Measurements from ENCODE around the gene MAFG.

Gene MAFG

DNA sequence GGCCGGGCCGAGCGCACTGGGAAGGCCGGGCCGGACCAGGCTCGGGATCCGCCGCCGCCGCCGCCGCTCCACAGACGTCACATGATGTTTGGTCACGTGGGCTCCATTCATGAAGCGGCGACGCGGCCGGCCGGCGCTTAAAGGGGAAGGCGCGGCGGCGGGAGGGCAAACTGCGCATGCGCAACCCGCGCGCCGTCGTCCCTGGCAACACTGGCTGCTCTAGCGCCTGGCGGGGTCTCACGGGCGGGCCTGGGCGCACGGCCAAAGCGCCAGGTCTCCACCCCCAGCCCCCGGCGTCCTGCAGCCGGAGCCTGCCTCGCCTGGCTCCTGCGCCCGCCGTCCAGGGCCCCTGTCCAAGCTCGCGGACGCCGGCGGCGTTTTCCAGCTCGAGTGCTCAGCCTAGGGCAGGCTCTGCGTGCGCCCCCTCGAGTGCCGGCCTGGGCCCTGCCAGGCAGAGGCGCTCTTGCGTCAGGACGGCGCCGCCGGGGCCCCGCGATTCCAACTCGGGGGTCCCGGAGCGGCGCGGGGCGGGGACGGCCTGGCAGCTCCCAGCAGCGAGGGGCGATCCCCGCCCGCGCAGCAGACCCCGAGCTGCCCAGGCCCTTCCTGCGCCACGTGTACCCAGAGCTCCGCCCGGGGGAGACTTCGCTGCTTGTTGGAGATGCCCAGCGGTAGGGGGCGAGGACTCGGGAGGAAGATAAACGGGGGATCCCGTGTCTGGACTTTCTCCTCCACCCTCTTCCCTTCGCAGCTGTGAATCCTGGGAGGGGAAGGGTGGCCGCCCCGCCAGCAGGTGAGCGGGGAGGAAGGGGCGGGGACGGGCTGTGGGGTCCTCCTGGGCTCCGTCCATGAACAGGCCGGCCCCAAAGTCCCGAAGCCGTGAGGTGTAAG lies at the start of gene MAFG:
Gene MAFG (minus strand): TSS at position 83 of the 891 bp plus-strand sequence. CDS start 4,550 bp downstream, outside the sequence.
- peak; percentile 88 for DNase-seq (ENCODE audit: low spot score)

DNA sequence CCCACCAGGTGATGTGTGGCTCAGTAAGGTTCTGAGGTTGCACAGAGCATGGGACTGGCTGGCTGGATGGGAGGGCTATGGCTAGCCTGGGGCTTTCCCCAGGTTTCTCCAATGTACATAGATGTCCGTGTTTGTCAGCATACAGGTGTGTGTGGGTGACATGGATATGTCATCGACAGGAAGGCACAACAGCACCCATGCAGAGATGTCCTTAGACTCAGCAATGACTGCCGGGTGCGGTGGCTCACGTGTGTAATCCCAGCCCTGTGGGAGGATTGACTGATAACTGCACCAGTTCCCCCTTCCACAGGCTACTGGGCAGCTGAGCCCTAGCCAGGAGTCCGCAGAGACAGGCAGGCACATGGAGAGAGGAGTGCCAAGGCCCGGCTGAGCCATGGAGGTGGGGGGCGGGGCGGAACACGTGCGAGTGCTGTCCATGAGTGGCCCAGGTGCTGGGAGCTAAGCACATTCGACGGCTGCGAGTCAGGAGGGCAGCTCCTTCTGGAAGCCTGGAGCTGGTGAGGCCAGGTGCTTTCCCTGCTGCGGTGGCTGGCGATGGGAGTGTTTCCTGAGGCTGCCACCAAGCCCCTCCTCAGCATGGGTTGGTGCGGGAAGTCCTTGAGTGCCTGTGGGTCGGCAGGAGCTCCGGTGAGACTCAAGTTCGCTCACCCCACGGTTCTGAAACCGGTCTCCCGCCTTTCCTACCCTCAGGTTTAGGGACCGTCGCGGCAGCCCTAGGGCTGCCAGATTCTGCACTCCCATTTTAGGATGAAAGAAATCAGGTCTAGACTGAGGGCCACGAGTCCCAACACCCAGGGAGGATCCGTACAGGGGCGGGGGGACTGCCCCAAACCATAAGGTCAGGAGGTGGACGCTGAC lies 49.0 kb upstream of the MAFG start:
- DNase-seq (ENCODE audit: low spot score), result no peak

- DNase-seq (ENCODE audit: low spot score), result no peak
Observed at GRCh38 chr17:81973432-81973831, 45.9 kb upstream of the MAFG start.

DNA sequence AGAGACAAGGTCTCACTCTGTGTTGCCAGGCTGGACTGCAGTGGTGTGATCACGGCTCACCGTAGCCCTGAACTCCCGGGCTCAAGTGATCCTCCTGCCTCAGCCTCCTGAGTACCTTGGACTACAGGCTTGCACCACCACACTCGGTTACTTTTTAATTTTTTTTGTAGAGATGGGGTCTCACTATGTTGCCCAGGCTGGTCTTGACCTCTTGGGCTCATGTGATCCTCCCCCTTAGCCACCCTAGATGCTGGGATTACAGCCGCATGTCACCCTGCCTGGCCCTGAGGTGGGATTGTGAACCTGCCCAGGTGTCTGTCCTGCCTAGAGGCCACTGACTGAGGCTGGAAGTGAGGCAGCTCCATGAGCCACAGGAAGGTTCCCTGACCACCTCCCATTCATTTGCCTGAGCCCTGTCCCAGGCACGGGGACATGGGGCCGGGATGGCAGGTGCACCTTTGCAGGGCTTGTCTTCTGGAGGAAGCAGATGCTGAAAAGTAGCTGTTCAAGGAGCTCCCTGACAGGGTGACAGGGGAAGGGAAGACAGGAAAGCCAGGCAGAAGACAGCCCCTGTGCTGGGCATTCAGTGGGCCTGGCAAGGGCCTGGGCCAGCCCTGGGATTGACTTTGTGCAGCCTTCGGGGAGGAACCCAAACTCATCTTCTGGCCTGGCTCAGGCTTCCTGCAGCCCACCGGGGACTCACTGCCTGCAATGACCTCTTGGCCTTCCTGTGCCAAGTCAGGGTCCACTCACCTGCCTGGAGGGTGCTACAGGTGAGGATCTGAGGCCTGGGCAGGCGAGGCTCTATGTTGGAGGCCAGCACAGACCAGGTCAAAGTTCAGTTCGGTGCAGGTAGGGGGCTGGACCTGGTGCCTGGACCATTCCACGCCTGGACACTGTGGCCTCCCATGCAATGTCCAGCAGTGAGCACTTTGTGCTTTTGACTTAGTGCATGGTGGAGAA lies 41.6 kb upstream of the MAFG start:
- no peak for DNase-seq (ENCODE audit: low spot score)

- DNase-seq (ENCODE audit: low spot score), result no peak
Observed at GRCh38 chr17:81968396-81968745, 40.8 kb upstream of the MAFG start.

DNA sequence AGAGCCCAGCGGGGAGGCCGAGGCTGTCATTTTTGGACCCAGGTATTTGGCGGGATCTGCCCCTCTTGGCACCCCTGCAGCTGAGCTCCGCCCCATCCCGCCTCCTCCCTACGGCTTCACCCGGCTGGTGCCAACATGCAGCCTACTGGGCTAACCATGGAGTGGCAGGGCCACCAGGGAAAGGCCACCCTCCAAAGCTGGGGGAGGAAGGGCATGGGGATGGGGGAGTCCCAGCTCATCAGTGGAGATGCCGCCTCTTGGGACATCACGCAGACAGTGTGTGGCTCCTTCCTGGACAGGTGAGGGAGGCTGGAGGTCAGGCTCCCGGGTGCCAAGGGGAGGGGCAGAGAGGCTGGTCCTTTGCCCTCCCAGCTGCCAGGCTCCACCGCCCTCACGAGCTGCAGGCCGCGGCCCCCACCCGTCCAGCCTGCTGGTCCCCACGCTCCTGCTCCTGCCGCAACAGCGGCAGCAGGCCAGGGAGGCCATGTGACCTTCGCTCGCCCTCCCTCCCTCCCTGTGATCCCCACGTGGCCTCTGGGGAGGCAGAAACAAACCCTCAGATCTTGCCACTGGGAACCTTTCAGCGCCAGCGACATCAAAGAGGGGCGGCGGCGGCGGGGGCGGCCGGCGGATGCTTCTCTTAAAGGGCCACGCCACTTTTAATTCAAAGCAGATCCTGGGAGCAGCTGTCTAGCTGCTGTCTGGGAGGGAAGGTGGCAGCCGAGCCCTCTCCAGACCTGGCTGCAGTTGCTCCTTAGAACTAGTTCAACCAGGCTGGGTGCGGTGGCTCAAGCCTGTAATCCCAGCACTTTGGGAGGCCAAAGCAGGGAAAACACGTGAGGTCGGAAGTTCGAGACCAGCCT lies 40.2 kb upstream of the MAFG start:
- DNase-seq (ENCODE audit: low spot score), result peak; percentile 91

- DNase-seq (ENCODE audit: low spot score), result no peak
Observed at GRCh38 chr17:81967244-81967532, 39.7 kb upstream of the MAFG start.

DNA sequence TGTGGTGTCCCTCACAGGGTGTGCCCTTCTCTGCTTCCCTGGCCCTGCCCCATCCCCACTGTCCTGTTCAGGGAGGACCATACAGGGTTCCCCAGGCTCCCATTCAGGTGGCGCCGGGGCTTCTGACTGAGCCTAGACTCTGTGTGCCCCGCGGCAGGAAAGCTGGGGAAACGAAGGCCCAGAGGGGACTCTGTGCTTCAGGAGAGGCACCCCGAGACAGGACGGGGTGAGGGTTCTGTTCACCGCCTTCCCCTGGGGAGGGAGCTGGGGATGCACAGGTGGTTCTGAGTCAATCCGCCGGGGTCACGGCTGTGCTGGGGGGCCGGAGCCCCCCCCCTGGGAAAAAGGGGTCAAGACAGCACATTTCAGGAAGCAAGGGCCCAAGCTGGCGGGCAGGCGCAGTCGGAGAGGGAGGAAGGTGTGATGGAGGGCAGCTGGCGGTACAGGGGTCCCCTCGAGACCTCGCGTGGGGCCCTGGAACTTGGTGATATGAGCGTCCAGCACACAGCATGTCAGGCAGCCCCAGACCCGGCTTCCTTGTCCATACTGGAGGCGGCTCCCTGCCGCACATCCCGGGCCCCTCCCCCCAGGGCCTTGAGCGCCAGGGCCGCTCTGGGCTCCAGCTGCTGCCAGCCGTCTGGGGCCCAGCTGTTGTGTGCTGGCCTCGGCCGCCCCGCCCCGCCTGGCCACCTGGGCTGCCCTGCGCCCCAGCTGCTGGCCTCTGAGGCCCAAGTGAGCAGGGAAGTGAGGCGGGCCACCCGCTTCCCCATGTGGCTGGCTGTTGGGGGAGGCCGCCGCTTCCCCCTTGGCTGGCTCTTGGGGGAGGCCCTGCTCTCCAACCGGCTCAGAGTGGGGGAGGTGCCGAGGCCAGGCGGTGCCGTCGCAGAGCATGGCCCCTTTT lies 39.1 kb upstream of the MAFG start:
- no peak for DNase-seq (ENCODE audit: low spot score)

DNA sequence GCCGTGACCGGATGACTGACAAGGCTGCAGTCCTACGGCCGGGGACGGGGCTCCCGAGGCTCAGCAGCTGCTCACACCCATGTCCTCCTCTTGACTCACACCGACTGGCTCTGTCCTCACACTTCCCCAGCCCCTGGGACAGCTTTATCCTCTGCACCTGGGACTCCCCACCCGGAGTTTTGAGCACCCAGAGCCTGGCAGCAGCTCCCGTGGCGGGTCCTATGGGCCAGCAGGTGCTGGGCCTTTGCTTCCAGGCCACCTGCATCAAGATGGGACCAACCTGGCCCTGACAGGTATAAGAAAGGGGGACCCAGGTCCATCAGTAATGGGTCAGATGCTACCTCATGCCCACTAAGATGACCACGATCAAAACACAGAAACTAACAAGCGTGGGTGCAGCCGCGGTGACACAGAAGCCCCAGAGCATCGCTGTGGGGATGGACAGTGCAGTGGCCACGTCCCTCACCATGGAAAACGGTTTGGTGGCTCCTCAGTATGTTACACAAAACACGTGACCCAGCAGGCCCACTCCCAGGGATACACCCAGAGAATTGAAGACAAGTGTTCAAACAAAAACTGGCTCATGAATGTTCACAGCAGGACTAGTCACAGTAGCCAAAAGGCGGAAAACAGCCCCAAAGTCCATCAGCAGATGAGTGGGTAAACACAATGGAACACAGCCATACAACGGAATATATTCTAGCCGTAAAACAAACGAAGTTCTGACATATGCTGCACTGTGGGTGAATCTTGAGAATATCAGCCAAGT lies 36.7 kb upstream of the MAFG start:
- no peak for DNase-seq (ENCODE audit: low spot score)

DNA sequence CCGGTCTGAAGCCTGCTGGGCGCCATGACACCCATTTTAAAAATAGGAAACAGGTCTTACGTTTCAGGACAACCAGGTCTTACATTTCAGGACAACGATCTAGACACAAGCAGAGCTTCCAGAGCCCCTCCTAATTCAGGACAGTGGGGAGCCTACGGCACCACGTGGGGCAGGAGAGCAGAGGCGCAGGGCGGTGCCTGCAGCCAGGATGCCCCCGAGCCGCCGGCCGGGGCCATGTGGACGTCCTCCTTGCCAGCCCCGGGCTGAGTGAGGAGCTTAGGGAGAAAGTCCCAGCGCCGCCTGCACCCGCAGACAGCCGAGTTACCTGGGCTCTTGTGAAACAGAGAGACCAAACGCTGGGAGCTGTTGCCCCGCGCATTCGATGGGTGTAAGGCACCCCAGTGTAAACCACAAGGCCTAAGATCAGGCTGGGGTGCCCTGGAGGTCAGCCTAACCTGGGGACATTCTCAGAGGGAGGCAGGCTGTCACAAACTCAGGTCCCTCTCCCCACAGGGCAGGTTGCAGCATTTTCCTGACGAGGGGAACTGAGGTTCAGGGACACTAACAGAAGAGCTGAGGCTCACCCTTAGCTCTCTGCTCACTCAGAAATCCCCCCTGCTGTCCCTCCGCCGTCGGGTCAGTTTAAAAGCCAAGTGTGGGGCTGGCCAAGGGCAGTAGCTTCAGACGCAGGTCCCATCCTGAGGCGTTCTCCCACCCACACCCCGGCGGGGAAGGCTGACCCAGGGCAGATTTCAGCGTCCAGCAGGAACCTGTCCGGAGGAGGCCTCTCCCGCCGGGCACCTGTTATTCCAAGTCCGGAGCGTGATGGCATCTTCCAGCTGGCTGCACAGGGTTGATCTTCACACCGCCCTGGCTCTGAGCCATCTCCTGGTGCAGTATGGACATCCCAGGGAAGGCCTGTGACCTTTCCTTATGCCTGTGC lies 35.2 kb upstream of the MAFG start:
- DNase-seq (ENCODE audit: low spot score), result no peak

DNA sequence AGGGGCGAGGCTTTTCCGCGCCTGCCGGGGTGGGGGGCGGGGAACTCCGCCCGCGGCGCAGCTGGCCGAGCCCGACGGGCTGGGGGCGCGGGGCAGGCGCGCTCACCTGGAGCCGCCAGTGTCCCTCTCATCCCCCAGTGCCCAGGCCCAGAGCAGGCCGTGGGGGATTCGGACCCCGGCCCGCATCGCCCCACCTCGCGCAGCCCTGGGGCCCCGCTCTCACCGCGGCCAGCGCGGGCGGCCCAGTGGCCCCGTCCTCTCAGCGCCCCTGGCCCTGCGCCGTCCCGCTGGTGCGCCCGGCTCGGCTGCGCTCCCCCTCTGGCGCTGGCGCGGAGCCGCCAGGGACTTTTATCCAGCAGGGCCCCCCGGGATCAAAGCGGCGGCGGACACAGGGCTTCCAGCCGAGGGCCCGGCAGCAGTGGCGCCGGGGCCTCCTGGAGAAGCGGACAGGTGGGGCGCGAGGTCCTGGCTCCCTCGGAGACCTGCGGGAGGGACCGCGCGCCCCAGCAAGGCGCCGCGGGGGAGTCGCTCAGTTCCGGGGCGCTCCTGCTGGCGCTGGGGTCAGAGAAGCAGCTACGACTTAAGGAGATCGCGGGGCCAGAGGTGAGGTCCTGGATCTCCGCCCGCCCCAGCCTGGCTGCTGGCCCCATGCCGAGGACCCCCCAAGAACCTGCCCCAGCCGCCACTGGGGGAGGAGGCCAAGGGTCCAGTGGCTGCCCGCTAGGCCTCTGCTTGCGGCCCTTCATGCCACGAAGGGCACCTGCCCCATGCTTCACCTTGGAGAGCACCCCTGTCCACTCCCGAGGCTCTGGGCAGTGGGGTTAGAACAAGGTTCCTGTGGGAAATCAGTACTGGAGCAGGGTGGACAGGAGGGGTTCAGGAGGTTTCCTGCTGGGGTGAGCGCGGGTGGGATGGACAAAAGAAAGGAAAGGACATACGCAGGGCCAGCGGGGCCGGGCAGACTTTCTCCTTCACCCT lies 34.3 kb upstream of the MAFG start:
- DNase-seq (ENCODE audit: low spot score), result no peak

DNA sequence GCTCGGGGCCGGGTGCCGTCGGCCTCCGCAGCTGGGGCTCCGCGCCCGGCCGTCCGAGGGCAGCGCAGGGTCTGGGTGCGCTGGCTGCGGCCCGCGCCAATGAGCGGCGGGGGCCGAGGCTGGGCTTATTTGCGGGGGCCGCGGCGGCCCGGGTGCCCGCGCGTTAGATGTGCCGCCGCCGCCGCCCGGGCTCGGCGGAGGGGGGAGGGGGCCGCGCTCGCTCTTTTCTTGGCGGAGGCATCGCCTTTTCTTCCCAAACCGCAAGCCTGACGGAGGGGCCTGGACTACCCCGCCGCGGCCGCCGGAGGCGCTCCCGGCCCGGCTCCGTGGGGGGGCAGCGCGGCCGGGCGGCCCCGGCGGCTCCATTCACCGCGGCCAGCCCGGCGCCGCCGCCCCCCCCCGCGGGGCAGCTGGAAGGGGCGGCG lies 33.6 kb upstream of the MAFG start, which contains the start of gene NOTUM:
Gene NOTUM (minus strand): TSS at position 101 of the 425 bp plus-strand sequence. CDS start 278 bp downstream, outside the sequence.
- DNase-seq (ENCODE audit: low spot score), result no peak

GRCh38 chr17:81960130-81960958 lies 32.8 kb upstream of the MAFG start:
- no peak for DNase-seq (ENCODE audit: low spot score)

DNA sequence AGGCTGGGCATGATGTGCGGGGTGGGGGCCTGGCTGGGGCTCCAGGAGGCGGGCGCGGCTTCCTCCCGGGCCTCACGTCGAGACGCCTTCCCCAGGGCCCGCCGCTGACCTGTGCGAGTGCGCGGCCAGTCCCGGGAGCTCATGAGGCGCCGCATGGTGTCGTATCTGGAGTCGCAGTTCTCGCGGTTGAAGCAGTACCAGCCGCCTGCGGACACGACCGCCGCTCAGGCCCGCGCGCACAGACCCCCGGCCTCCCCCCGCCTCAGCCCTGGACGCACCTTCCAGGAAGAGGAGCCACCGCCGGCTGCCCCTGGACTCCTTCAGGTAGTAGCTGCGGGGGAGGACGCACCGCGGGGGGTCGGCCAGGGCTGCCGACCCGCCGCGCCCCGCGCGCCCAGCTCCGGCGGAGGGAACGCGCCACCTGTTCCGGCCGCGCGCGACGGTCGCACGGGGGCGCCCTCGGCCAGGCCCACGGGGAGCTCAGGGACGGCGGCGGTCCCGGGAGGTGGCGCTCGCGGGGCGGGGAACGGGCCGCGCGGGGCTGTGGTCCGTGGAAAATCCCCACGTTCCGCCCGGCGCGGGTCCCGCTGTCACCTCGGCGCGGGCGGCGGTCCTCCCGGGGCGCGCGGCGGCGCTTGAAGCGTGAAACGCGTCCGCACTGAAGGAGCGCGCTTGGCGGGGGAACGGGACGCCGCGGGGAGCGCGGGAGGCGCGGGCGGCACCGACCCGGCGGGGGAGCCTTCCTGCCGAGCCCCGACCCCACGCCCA lies 32.0 kb upstream of the MAFG start:
- peak; percentile 78 for DNase-seq (ENCODE audit: low spot score)

Measured in CD4-positive, alpha-beta T cell treated with Interleukin-6 at 100 ng/mL for 8 hours (primary cell).